Measurements from ENCODE around the gene PARD3. TPM values are rescaled to one million over a fixed set of nuclear protein-coding genes. Genes with fewer than 3 reads are reported as not detected.
"Not testable (repeated sequence)": the region's sequence is repeated elsewhere in the genome, so short reads cannot be mapped to it uniquely, and the experiment has no call there.

Gene PARD3
- total RNA-seq, 1 donor from 2014 or later = 35.4 TPM

GRCh38 chr10:34272316-34272715 lies 542.8 kb downstream of the PARD3 start:
- H2AFZ ChIP-seq (ENCODE audit: low read depth, low read length) = no peak overlapping the region
- no peaks in the 10 kb centered on the region for H3K4me1 ChIP-seq (ENCODE audit: insufficient read depth, low read length)
- H3K36me3 Mint-ChIP-seq (ENCODE audit: low read depth, unreplicated experiment) = no peaks in the 10 kb centered on the region
- DNase-seq (ENCODE audit: low read depth) (no peak), FAIRE-seq (no peak)
- no peak for TF ChIP-seq EZH2 (IDR thresholded peaks at IDR 0.05; ENCODE audit: insufficient read depth, low read length)
- TF ChIP-seq CTCF (IDR thresholded peaks at IDR 0.05; ENCODE audit: insufficient read depth, low read depth, low read length) = no peak
- no peaks in the 10 kb centered on the region for H3K36me3 ChIP-seq (ENCODE audit: insufficient read depth, low read length)
- H3K9me3 ChIP-seq (ENCODE audit: insufficient read depth, low read depth, low read length) = no peaks in the 10 kb centered on the region
- no peaks in the 10 kb centered on the region for H3K27me3 Mint-ChIP-seq (ENCODE audit: low read depth, unreplicated experiment)
- no peak overlapping the region for H3K4me3 Mint-ChIP-seq (ENCODE audit: unreplicated experiment)
- H3K27ac Mint-ChIP-seq (ENCODE audit: unreplicated experiment) = no peak overlapping the region
- H3K4me1 Mint-ChIP-seq (ENCODE audit: low read depth, unreplicated experiment) = peaks cover 3% of the 10 kb centered on the region
- H3K27ac ChIP-seq (ENCODE audit: low read depth, low read length) = no peak overlapping the region
- no peak overlapping the region for H3K9ac ChIP-seq (ENCODE audit: low read length)
- H3K4me2 ChIP-seq (ENCODE audit: low read length) = no peak overlapping the region
- no peaks in the 10 kb centered on the region for H3K27me3 ChIP-seq (ENCODE audit: insufficient read depth, low read length)
- no peaks in the 10 kb centered on the region for H3K79me2 ChIP-seq (ENCODE audit: insufficient read depth, low read length)
- H4K20me1 ChIP-seq (ENCODE audit: insufficient read depth, low read length) = no peaks in the 10 kb centered on the region
- no peaks in the 10 kb centered on the region for H3K9me3 Mint-ChIP-seq (ENCODE audit: unreplicated experiment)
- no peak overlapping the region for H3K4me3 ChIP-seq (ENCODE audit: insufficient read depth, low read depth, low read length)

GRCh38 chr10:34268410-34268809 lies 546.7 kb downstream of the PARD3 start:
- not testable (repeated sequence) for DNase-seq (ENCODE audit: low read depth); H3K9ac ChIP-seq (ENCODE audit: low read length); H3K27me3 Mint-ChIP-seq (ENCODE audit: low read depth, unreplicated experiment); H3K4me3 ChIP-seq (ENCODE audit: insufficient read depth, low read depth, low read length); H3K9me3 ChIP-seq (ENCODE audit: insufficient read depth, low read depth, low read length); H2AFZ ChIP-seq (ENCODE audit: low read depth, low read length); H3K4me1 Mint-ChIP-seq (ENCODE audit: low read depth, unreplicated experiment); H3K9me3 Mint-ChIP-seq (ENCODE audit: unreplicated experiment); H3K36me3 ChIP-seq (ENCODE audit: insufficient read depth, low read length); H3K27ac Mint-ChIP-seq (ENCODE audit: unreplicated experiment); H3K36me3 Mint-ChIP-seq (ENCODE audit: low read depth, unreplicated experiment); H3K79me2 ChIP-seq (ENCODE audit: insufficient read depth, low read length); H4K20me1 ChIP-seq (ENCODE audit: insufficient read depth, low read length); FAIRE-seq; H3K27me3 ChIP-seq (ENCODE audit: insufficient read depth, low read length); H3K4me1 ChIP-seq (ENCODE audit: insufficient read depth, low read length); H3K4me2 ChIP-seq (ENCODE audit: low read length); H3K4me3 Mint-ChIP-seq (ENCODE audit: unreplicated experiment); H3K27ac ChIP-seq (ENCODE audit: low read depth, low read length)

- Mint-ChIP-seq H3K27ac (ENCODE audit: unreplicated experiment) (no peak overlapping the region), H3K36me3 (ENCODE audit: low read depth, unreplicated experiment) (peaks cover 10% of the 10 kb centered on the region), H3K9me3 (ENCODE audit: unreplicated experiment) (peaks cover 11% of the 10 kb centered on the region), H3K4me1 (ENCODE audit: low read depth, unreplicated experiment) (no peaks in the 10 kb centered on the region), H3K27me3 (ENCODE audit: low read depth, unreplicated experiment) (no peaks in the 10 kb centered on the region), H3K4me3 (ENCODE audit: unreplicated experiment) (no peak overlapping the region)
- H3K4me3 ChIP-seq (ENCODE audit: insufficient read depth, low read depth, low read length) = no peak overlapping the region
- no peaks in the 10 kb centered on the region for H4K20me1 ChIP-seq (ENCODE audit: insufficient read depth, low read length)
- DNase-seq (ENCODE audit: low read depth) (no peak), FAIRE-seq (no peak)
- no peak overlapping the region for H2AFZ ChIP-seq (ENCODE audit: low read depth, low read length)
- no peak overlapping the region for H3K27ac ChIP-seq (ENCODE audit: low read depth, low read length)
- no peaks in the 10 kb centered on the region for H3K9me3 ChIP-seq (ENCODE audit: insufficient read depth, low read depth, low read length)
- H3K79me2 ChIP-seq (ENCODE audit: insufficient read depth, low read length) = no peaks in the 10 kb centered on the region
- TF ChIP-seq CTCF (IDR thresholded peaks at IDR 0.05; ENCODE audit: insufficient read depth, low read depth, low read length) (no peak), EZH2 (IDR thresholded peaks at IDR 0.05; ENCODE audit: insufficient read depth, low read length) (no peak)
- H3K27me3 ChIP-seq (ENCODE audit: insufficient read depth, low read length) = no peaks in the 10 kb centered on the region
- no peaks in the 10 kb centered on the region for H3K36me3 ChIP-seq (ENCODE audit: insufficient read depth, low read length)
- H3K9ac ChIP-seq (ENCODE audit: low read length) = no peak overlapping the region
- no peaks in the 10 kb centered on the region for H3K4me1 ChIP-seq (ENCODE audit: insufficient read depth, low read length)
- H3K4me2 ChIP-seq (ENCODE audit: low read length) = no peak overlapping the region
Observed at GRCh38 chr10:34262985-34263384, 552.1 kb downstream of the PARD3 start.

Data from astrocyte (in vitro differentiated cells and primary cell).